GM12892 (cell line): ENCODE data around the gene GATA6.

Source experiments
- POLR2A ChIP-seq: IDR thresholded peaks from 2 replicates; pipeline ENCODE4 v1.6.1; 2011; ENCODE audit warnings: low read depth, low read length, control low read depth
- POLR2AphosphoS5 ChIP-seq: IDR thresholded peaks from 2 replicates; pipeline ENCODE4 v1.6.1; 2011; ENCODE audit warnings: low read depth, low read length, control low read depth

DNA sequence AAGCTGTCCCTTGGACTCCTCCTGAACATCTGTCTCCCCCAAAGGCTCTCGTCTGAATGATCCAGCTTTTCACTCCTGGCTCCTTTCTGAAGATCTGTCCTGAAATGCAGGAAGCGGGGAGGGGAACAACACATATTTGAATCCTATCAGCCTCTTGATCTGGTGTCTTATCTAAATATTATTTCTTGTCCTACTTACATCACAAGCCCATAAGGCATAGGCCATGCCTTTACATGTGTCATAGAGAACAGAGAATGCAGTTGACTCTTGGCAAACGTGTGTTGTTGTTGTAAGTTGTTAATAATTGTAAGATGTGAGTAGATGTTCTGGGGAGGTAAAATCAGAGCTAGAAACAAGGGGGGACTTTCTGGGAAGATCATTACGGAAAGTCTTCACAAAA lies 57.4 kb downstream of the GATA6 start:
- TF ChIP-seq POLR2A: no peak
- no peak for TF ChIP-seq POLR2AphosphoS5
